ENCODE data around the gene CPED1. TPM values are rescaled to one million over a fixed set of nuclear protein-coding genes. Genes with fewer than 3 reads are reported as not detected.

CPED1 gene
- total RNA-seq, 2 donors from 2014 or later: 5.3 to 7.3 TPM

- H3K4me1 ChIP-seq: no peaks in the 10 kb centered on the region
- H3K36me3 ChIP-seq (replicated peaks in 1 of 2; ENCODE audit: insufficient read depth in 1 of 2, low read depth in 2 of 2): no peaks in the 10 kb centered on the region
These were observed 149.9 kb downstream of the CPED1 start for GRCh38 chr7:121138262-121138933.

DNA sequence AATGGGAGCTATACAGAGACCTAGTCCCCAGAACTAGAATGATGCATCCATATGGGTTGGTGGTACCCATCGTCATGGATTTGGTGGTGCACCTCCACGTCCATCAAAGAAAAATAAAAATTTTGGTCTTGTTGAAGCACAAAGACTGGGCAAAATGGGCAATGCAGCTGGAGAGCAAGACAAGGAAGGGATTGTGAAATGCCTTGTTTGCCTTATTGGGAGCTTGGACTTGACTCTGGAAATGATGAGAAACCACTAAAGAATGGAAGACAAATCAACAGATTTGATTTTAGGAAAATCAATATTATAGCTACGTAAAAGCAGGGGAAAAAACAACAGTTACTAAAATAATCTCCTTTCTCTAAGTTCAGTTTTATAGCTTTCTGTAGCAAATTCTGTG lies 150.9 kb downstream of the CPED1 start:
- no peaks in the 10 kb centered on the region for H3K36me3 ChIP-seq (replicated peaks in 1 of 2; ENCODE audit: insufficient read depth in 1 of 2, low read depth in 2 of 2)
- no peak overlapping the region for H3K27ac ChIP-seq
- 72% methylated on average over 3 of the region's 3 CpGs for WGBS, 2 donors
- no peaks in the 10 kb centered on the region for H3K9me3 ChIP-seq
- no peaks in the 10 kb centered on the region for H3K4me1 ChIP-seq
- DNase-seq (no peak), ATAC-seq (no peak)
- no peak for TF ChIP-seq POLR2A (IDR thresholded peaks at IDR 0.05)
- no peak for TF ChIP-seq CTCF (IDR thresholded peaks at IDR 0.05)
- H3K4me3 ChIP-seq: no peak overlapping the region
- intact Hi-C loops (cut with DNase I): no loop called here
- H3K27me3 ChIP-seq: no peaks in the 10 kb centered on the region

More at GRCh38 chr7:121138262-121138933, 149.9 kb downstream of the CPED1 start:
- intact Hi-C loops (cut with DNase I): no loop called here
- DNase-seq (peak; percentile 50 to 72 (median 65)), ATAC-seq (peak; percentile 75)
- Histone ChIP-seq H3K9me3 (no peaks in the 10 kb centered on the region), H3K4me3 (no peak overlapping the region), H3K27me3 (no peaks in the 10 kb centered on the region), H3K27ac (no peak overlapping the region)
- 38 to 45% methylated on average over 8 of the region's 8 CpGs for WGBS, 2 donors
- TF ChIP-seq POLR2A (IDR thresholded peaks at IDR 0.05) (no peak), CTCF (IDR thresholded peaks at IDR 0.05) (no peak)

DNA sequence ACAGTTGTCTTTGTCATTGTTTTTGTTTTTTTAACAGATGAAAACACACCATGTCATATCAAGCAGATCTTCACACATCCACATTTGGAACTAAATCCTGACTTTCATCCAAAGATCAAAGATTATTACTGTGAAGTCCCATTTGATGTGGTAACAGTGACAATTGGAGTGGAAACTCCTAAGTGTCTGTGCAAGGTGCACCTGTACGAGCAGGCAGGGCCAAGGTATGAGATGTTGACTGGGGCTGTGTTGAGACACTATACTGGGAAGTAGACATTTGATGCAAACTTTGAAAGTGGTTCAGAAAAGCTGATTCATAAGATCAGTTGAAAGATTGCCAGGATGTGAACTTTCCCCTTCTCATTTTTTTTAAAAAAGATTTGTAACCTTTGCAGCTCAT lies 152.3 kb downstream of the CPED1 start:
- 77 to 93% methylated on average over 1 of the region's 1 CpG for WGBS, 2 donors
- Histone ChIP-seq H3K27me3 (no peaks in the 10 kb centered on the region), H3K27ac (no peak overlapping the region), H3K36me3 (replicated peaks in 1 of 2; ENCODE audit: insufficient read depth in 1 of 2, low read depth in 2 of 2) (no peaks in the 10 kb centered on the region), H3K4me3 (no peak overlapping the region), H3K9me3 (no peaks in the 10 kb centered on the region), H3K4me1 (no peaks in the 10 kb centered on the region)
- TF ChIP-seq POLR2A (IDR thresholded peaks at IDR 0.05): no peak
- no peak for TF ChIP-seq CTCF (IDR thresholded peaks at IDR 0.05)
- DNase-seq: no peak
- no peak for ATAC-seq
- intact Hi-C loops (cut with DNase I): no loop called here

DNA sequence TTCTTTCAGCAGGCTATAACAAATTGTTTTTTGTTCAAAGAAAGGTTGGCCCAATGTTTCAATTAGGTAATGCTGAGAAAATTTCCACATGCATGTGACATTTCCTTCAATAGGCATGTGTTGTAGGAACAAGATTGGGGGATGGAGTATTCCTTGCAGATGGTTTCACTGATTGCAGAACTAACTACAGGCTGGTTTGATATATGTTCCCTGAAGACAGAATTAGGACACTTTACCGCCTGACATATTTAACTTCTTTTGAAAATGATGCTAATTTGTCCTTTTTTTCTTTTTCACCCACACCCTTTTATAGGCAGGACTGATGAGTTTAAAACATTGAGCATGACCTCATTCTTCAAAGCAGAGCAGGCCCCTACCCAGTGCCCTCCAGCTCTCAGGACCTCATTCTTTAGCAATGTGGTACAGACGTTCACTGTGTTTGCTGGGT lies 163.3 kb downstream of the CPED1 start:
- no peaks in the 10 kb centered on the region for H3K9me3 ChIP-seq
- peak; percentile 95 for ATAC-seq
- peak; percentile 21 to 44 (median 28) for DNase-seq
- WGBS, 2 donors: 28 to 41% methylated on average over 2 of the region's 2 CpGs
- no peaks in the 10 kb centered on the region for H3K36me3 ChIP-seq (replicated peaks in 1 of 2; ENCODE audit: insufficient read depth in 1 of 2, low read depth in 2 of 2)
- intact Hi-C loops (cut with DNase I): no loop called here
- TF ChIP-seq CTCF (IDR thresholded peaks at IDR 0.05): no peak
- no peak for TF ChIP-seq POLR2A (IDR thresholded peaks at IDR 0.05)
- peaks cover 9% of the 10 kb centered on the region for H3K4me1 ChIP-seq
- no peaks in the 10 kb centered on the region for H3K27me3 ChIP-seq
- peak overlapping the region; percentile 59 to 79 (median 67) for H3K27ac ChIP-seq
- H3K4me3 ChIP-seq: no peak overlapping the region

- Histone ChIP-seq H3K4me1 (peaks cover 9% of the 10 kb centered on the region), H3K36me3 (replicated peaks in 1 of 2; ENCODE audit: insufficient read depth in 1 of 2, low read depth in 2 of 2) (no peaks in the 10 kb centered on the region), H3K27ac (no peak overlapping the region), H3K4me3 (no peak overlapping the region), H3K27me3 (no peaks in the 10 kb centered on the region), H3K9me3 (no peaks in the 10 kb centered on the region)
- TF ChIP-seq CTCF (IDR thresholded peaks at IDR 0.05): no peak
- TF ChIP-seq POLR2A (IDR thresholded peaks at IDR 0.05): no peak
- WGBS, 2 donors: 94 to 100% methylated on average over 1 of the region's 1 CpG
- DNase-seq (no peak), ATAC-seq (no peak)
- intact Hi-C loops (cut with DNase I): no loop called here
These were observed 164.9 kb downstream of the CPED1 start for GRCh38 chr7:121153411-121153810.

Data from body of pancreas (tissue), 4 donors.